Peyer's patch (tissue), 4 donors: ENCODE measurements around the gene SLCO1B3. TPM values are rescaled to one million over a fixed set of nuclear protein-coding genes. Genes with fewer than 3 reads are reported as not detected.

Source experiments
- DNase-seq, 3 donors: peaks; one replicate each; pipeline ENCODE4 v3.0.0-alpha.2; 2017 to 2019
- H3K27ac ChIP-seq, 4 donors: fragments of 200-600 bp; sonication (generic); one replicate each; pipeline ENCODE4 v1.5.1; 2016 to 2019
- H3K27me3 ChIP-seq, 2 donors: fragments of 200-600 bp; sonication (generic); one replicate each; pipeline ENCODE4 v1.5.1; 2019
- H3K36me3 ChIP-seq, 3 donors: fragments of 200-600 bp; sonication (generic); one replicate each; pipeline ENCODE4 v1.5.1; 2016 to 2019
- H3K4me1 ChIP-seq, 4 donors: fragments of 200-600 bp; sonication (generic); one replicate each; pipeline ENCODE4 v1.5.1; 2016 to 2019
- H3K4me3 ChIP-seq, 4 donors: fragments of 200-600 bp; sonication (generic); 1 replicate in 3 of 4; 2 replicates in 1 of 4; pipeline ENCODE4 v1.5.1; 2016 to 2019; ENCODE audit warnings: mild to moderate bottlenecking in 1 of 4
- H3K9me3 ChIP-seq, 4 donors: fragments of 200-600 bp; sonication (generic); one replicate each; pipeline ENCODE4 v1.5.1; 2016 to 2019; ENCODE audit warnings: mild to moderate bottlenecking in 1 of 4
- CTCF ChIP-seq, 6 experiments: fragments of 450-650 bp in 4 of 6; fragments of 200-600 bp in 2 of 6; sonication (generic) in 1 of 6; IDR thresholded peaks; one replicate each; pipeline ENCODE4 v1.5.1; 2017 to 2019; ENCODE audit warnings: antibody characterized with exemption in 6 of 6, mild to moderate bottlenecking in 3 of 6, moderate library complexity in 1 of 6
- POLR2A ChIP-seq, 2 donors: fragments of 450-650 bp; IDR thresholded peaks; one replicate each; pipeline ENCODE4 v1.5.1; 2017; ENCODE audit warnings: antibody characterized with exemption in 2 of 2, mild to moderate bottlenecking in 2 of 2, moderate library complexity in 2 of 2
- small RNA-seq, 2 donors: library from RNA; depleted of rRNA; stranded (forward); fragments of <200 nt; gene quantifications; one replicate each; pipeline ENCODE3, GENCODE V24; 2016
- total RNA-seq, 4 donors: library from RNA; depleted of rRNA; stranded (reverse); fragments of >200 nt; gene quantifications; one replicate each; pipeline ENCODE4 v1.1.0, GENCODE V29; 2016

Gene SLCO1B3
- total RNA-seq, 4 donors from 2014 or later, result not detected

DNA sequence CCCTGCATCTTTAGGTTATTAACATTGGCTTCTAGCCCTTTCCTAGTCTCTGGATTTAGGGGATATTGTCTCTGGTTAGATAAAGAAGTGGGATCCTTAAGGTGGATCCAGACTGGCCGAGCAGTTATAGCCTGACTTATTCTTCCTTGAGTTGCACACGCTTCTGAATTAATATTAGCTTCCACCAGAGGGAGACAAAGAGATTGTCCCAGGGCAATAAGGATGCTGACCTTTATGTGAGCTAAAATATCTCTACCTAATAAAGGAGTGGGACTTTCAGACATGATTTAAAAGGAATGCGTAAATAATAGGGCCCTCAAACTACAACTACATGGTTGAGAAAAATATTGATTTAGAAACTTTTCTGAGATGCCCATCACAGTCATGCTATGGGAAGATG is 139.7 kb downstream of the SLCO1B3 start:
- H3K36me3 ChIP-seq, result no peaks in the 10 kb centered on the region
- H3K27ac ChIP-seq, result no peak overlapping the region
- no peaks in the 10 kb centered on the region for H3K4me1 ChIP-seq
- DNase-seq, result no peak
- H3K27me3 ChIP-seq, result no peaks in the 10 kb centered on the region
- TF ChIP-seq CTCF (IDR thresholded peaks at IDR 0.05) (peak in 4 of 6 experiments; percentile 24 to 43 (median 36)), POLR2A (IDR thresholded peaks at IDR 0.05) (no peak)
- H3K4me3 ChIP-seq, result no peak overlapping the region
- H3K9me3 ChIP-seq, result no peaks in the 10 kb centered on the region

- Histone ChIP-seq H3K27ac (no peak overlapping the region), H3K27me3 (no peaks in the 10 kb centered on the region), H3K4me3 (no peak overlapping the region), H3K4me1 (no peaks in the 10 kb centered on the region), H3K36me3 (no peaks in the 10 kb centered on the region), H3K9me3 (no peaks in the 10 kb centered on the region)
- no peak for TF ChIP-seq POLR2A (IDR thresholded peaks at IDR 0.05)
- no peak for TF ChIP-seq CTCF (IDR thresholded peaks at IDR 0.05)
- DNase-seq, result no peak
Observed at GRCh38 chr12:20963303-20963702, 152.8 kb downstream of the SLCO1B3 start.

DNA sequence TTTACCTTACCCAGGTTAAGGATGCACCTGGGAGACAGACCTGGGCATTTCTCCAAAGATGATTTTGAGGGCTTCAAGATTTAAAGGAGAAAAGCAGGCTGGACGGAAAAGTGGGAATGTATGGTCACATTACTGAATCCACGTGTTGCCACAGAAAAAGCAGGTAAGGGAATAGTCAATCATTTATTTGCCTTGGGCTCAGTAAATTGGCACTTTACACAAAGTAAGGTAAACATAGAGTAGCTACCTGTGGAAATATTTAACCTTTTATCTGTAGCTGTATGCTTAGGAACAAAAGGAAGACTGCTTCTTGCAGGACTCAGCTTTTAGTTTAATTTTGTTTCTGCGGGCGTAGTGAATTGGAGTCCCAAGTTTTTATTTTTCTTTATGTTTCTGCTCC is 153.3 kb downstream of the SLCO1B3 start:
- TF ChIP-seq POLR2A (IDR thresholded peaks at IDR 0.05) (no peak), CTCF (IDR thresholded peaks at IDR 0.05) (no peak)

More for the DNA sequence above, 153.3 kb downstream of the SLCO1B3 start:
- Histone ChIP-seq H3K4me3 (no peak overlapping the region), H3K9me3 (no peaks in the 10 kb centered on the region), H3K27ac (no peak overlapping the region), H3K36me3 (no peaks in the 10 kb centered on the region), H3K27me3 (no peaks in the 10 kb centered on the region), H3K4me1 (no peaks in the 10 kb centered on the region)
- DNase-seq, result no peak

Small RNA genes within 50 kb of the gene (small RNA-seq; reads per million reads assigned to genes)
- gene AC011604.1, result 0 reads per million in 2 donors

Other genes with a start within 250 kb of the SLCO1B3 start
- gene SLCO1C1, start 115.4 kb upstream of the SLCO1B3 start, total RNA-seq, result 1 to 10 TPM in 3 of 4 donors, not detected in 1; 1.0 to 2.8 (median 2.7) TPM